Peyer's patch (tissue), 4 donors: Measurements from ENCODE around the gene ANKHD1. TPM values are rescaled to one million over a fixed set of nuclear protein-coding genes. Genes with fewer than 3 reads are reported as not detected.
A peak's percentile ranks its signal among the peaks of the same experiment; 100 is the strongest.

ENCODE experiments used
- DNase-seq, 3 donors: peaks; one replicate each; pipeline ENCODE4 v3.0.0-alpha.2; 2017 to 2019
- H3K27ac ChIP-seq, 4 donors: fragments of 200-600 bp; sonication (generic); one replicate each; pipeline ENCODE4 v1.5.1; 2016 to 2019
- H3K27me3 ChIP-seq, 2 donors: fragments of 200-600 bp; sonication (generic); one replicate each; pipeline ENCODE4 v1.5.1; 2019
- H3K36me3 ChIP-seq, 3 donors: fragments of 200-600 bp; sonication (generic); one replicate each; pipeline ENCODE4 v1.5.1; 2016 to 2019
- H3K4me1 ChIP-seq, 4 donors: fragments of 200-600 bp; sonication (generic); one replicate each; pipeline ENCODE4 v1.5.1; 2016 to 2019
- H3K4me3 ChIP-seq, 4 donors: fragments of 200-600 bp; sonication (generic); 1 replicate in 3 of 4; 2 replicates in 1 of 4; pipeline ENCODE4 v1.5.1; 2016 to 2019; ENCODE audit warnings: mild to moderate bottlenecking in 1 of 4
- H3K9me3 ChIP-seq, 4 donors: fragments of 200-600 bp; sonication (generic); one replicate each; pipeline ENCODE4 v1.5.1; 2016 to 2019; ENCODE audit warnings: mild to moderate bottlenecking in 1 of 4
- POLR2A ChIP-seq, 2 donors: fragments of 450-650 bp; IDR thresholded peaks; one replicate each; pipeline ENCODE4 v1.5.1; 2017; ENCODE audit warnings: antibody characterized with exemption in 2 of 2, mild to moderate bottlenecking in 2 of 2, moderate library complexity in 2 of 2
- total RNA-seq, 4 donors: library from RNA; depleted of rRNA; stranded (reverse); fragments of >200 nt; gene quantifications; one replicate each; pipeline ENCODE4 v1.1.0, GENCODE V29; 2016
- TF ChIP-seq, protein P1 (sequence below), 6 experiments: fragments of 450-650 bp in 4 of 6; fragments of 200-600 bp in 2 of 6; sonication (generic) in 1 of 6; IDR thresholded peaks; one replicate each; pipeline ENCODE4 v1.5.1; 2017 to 2019; ENCODE audit warnings: antibody characterized with exemption in 6 of 6, mild to moderate bottlenecking in 3 of 6, moderate library complexity in 1 of 6

Gene ANKHD1
- total RNA-seq, 4 donors from 2014 or later = 141 to 236 (median 211) TPM

DNA sequence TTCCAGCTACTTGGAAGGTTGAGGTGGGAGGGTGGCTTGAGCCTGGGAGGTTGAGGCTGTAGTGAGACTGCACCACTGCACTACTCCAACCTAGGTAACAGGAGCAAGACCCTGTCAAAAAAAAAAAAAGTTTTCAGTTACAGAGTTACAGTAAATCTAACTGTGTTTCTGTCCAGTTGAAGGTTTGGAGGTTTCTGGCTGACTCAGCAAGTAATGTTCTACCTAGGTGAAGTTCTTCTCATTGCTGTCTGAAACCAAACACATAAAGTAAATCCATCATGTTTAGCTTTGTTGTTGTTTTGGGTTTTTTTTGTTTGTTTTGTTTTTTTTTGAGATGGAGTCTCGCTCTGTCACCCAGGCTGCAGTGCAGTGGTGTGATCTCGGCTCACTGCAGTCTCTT is 7.9 kb upstream of the ANKHD1 start:
- H3K36me3 ChIP-seq = no peaks in the 10 kb centered on the region
- TF ChIP-seq POLR2A (IDR thresholded peaks at IDR 0.05) = no peak

DNA sequence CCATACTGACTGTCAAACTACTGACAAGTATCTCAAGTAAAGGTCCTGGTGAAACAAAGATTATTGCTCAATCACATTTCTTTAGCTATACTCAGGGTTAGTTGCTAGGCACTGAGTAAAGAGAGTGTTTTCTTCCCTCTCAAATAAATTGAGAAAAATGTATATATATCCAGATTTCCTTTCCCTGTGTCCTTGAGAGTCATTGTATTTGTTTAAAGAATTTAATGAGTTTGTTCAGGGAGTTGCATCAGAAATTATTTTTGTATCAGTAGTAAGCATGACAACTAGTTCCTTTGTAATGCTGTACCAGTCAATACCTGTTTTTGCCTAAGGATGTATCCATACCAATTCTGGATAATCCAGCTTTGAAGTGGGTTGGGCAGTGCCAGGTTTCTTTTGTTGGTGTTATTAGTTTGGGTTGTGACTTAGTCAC is 3.2 kb upstream of the ANKHD1 start:
- H3K27me3 ChIP-seq = no peaks in the 10 kb centered on the region
- H3K4me1 ChIP-seq = peaks cover 0 to 16% (median 4%) of the 10 kb centered on the region in 4 donors
- TF ChIP-seq POLR2A (IDR thresholded peaks at IDR 0.05) = no peak
- TF ChIP-seq, protein P1, sequence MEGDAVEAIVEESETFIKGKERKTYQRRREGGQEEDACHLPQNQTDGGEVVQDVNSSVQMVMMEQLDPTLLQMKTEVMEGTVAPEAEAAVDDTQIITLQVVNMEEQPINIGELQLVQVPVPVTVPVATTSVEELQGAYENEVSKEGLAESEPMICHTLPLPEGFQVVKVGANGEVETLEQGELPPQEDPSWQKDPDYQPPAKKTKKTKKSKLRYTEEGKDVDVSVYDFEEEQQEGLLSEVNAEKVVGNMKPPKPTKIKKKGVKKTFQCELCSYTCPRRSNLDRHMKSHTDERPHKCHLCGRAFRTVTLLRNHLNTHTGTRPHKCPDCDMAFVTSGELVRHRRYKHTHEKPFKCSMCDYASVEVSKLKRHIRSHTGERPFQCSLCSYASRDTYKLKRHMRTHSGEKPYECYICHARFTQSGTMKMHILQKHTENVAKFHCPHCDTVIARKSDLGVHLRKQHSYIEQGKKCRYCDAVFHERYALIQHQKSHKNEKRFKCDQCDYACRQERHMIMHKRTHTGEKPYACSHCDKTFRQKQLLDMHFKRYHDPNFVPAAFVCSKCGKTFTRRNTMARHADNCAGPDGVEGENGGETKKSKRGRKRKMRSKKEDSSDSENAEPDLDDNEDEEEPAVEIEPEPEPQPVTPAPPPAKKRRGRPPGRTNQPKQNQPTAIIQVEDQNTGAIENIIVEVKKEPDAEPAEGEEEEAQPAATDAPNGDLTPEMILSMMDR (IDR thresholded peaks at IDR 0.05) = no peak
- H3K36me3 ChIP-seq = no peaks in the 10 kb centered on the region
- no peak overlapping the region for H3K4me3 ChIP-seq
- H3K27ac ChIP-seq = no peak overlapping the region
- no peaks in the 10 kb centered on the region for H3K9me3 ChIP-seq
- no peak for DNase-seq

More for the DNA sequence above, 7.9 kb upstream of the ANKHD1 start:
- no peak for DNase-seq
- no peaks in the 10 kb centered on the region for H3K4me1 ChIP-seq
- H3K27me3 ChIP-seq = no peaks in the 10 kb centered on the region
- H3K4me3 ChIP-seq = no peak overlapping the region
- no peaks in the 10 kb centered on the region for H3K9me3 ChIP-seq
- H3K27ac ChIP-seq = no peak overlapping the region

DNA sequence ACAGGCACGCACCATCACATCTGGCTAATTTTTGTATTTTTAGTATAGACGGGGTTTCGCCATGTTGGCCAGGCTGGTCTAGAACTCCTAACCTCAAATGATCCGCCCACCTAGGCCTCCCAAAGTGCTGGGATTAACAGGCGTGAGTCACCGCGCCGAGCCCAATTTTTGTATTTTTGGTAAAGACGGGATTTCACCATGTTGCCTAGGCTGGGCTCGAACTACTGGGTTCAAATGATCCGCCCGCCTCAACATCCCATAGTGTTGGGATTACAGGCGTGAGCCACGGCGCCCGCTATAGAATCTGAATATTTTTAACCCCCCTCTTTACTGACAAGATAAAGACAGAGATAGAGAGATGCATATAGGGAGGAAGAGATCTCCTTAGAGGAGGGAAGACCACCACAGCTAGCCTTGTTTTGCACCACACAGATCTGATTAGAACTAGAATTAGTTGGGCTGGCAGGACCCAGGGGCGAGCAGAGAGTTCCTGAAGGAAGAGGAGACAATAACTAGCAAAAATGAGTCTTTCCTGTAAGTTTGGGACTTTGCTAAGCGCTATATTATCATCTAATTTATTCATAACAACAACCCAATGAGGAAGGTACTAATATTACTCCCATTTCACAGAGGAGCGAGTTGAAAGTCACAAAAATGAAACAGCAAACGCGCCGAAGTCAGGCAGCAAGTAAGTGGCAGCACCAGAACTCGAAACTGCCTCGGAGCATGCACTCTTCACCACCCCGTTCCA is 1.5 kb upstream of the ANKHD1 start:
- no peaks in the 10 kb centered on the region for H3K9me3 ChIP-seq
- H3K4me3 ChIP-seq = peak overlapping the region; percentile 52 to 97 (median 83)
- peaks cover 0 to 32% (median 7%) of the 10 kb centered on the region in 4 donors for H3K4me1 ChIP-seq
- TF ChIP-seq, protein P1 (IDR thresholded peaks at IDR 0.05) = no peak
- no peak for TF ChIP-seq POLR2A (IDR thresholded peaks at IDR 0.05)
- peak overlapping the region; percentile 83 to 99 (median 94) for H3K27ac ChIP-seq
- no peak for DNase-seq
- H3K27me3 ChIP-seq = no peaks in the 10 kb centered on the region
- no peaks in the 10 kb centered on the region for H3K36me3 ChIP-seq

DNA sequence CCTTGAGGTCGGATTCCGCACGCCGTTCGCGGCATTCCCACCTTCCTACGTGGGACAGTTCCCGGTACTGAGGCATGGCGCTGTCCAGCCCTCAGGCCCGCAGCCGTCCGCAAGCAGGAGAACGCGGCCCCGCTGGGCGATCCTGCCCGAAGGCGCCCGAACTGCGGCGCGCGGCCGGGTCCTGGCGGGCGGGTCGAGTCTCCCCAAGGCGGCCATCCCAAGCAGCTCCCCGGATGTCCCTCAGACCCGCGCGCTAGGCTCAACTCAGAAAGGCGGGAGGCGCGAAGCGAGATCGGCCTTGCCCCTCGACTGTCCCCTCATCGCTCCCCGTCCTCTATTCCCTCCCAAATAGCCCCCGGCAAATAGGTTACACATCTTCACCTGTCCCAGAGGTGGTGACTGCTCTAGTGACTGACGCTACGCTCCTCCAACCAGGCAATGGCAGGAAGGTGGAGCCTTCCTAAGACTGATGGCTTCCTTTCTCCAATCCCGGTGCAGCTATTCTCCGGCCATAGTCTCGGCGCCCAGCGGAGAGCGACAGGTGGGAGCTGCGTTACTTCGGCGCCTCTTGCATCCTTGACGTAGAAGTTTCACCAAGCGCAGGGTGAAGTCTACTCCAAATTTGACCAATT is 787 bp upstream of the ANKHD1 start:
- TF ChIP-seq POLR2A (IDR thresholded peaks at IDR 0.05) = peak; percentile 58 to 67
- TF ChIP-seq, protein P1 (IDR thresholded peaks at IDR 0.05) = peak in 1 of 6 experiments; percentile 11
- Histone ChIP-seq H3K36me3 (peaks cover 0 to 1% (median 0%) of the 10 kb centered on the region in 3 donors), H3K4me3 (peak overlapping the region; percentile 52 to 97 (median 83)), H3K4me1 (peaks cover 0 to 36% (median 8%) of the 10 kb centered on the region in 4 donors), H3K9me3 (no peaks in the 10 kb centered on the region), H3K27me3 (no peaks in the 10 kb centered on the region), H3K27ac (peak overlapping the region; percentile 83 to 99 (median 94))
- DNase-seq = peak; percentile 87 to 97 (median 91)

DNA sequence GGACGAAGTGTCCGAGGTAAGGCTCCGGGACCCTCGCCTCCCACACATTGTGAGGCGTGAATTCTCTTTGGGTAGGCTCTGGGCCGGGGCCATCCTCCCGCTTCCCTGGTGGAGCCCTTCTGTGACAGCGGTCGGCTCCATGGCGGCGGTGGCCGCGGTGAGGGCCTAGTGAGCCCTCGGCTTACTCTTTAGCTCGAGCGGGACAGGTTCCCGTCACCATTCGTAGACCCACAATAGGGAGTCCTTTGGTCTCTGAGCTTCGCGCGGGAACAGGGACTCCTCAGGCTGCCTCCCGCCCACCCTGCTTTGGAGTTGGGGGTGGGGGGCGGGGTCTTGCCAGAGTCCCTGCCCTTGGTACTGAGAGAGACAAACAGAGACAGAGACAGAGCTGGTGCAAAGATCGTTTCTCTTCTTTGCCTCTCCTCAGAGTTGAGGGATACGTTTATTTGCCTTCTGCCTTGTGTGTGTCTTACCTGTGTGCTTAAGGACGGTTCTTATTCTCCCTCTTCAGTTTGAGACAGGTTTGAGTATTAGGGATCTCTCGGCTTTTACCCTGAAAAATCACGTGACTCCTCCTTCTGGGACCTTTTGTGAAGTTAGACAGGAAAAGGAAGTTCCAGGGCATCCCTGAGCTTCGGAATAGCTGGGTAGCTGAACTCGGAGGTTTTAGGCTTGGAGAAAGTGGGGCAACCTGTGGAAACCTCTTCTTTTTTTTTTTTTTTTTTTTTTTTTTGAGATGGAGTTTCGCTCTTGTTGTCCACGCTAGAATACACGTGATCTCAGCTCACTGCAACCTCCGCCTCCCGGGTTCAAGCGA is 833 bp downstream of the ANKHD1 start:
- Histone ChIP-seq H3K4me1 (peaks cover 0 to 36% (median 8%) of the 10 kb centered on the region in 4 donors), H3K4me3 (peak overlapping the region; percentile 78 to 97 (median 92)), H3K27ac (peak overlapping the region; percentile 95 to 99 (median 98)), H3K9me3 (no peaks in the 10 kb centered on the region), H3K27me3 (no peaks in the 10 kb centered on the region), H3K36me3 (peaks cover 0 to 11% (median 0%) of the 10 kb centered on the region in 3 donors)
- DNase-seq = peak; percentile 28 to 69 (median 67)
- no peak for TF ChIP-seq POLR2A (IDR thresholded peaks at IDR 0.05)
- TF ChIP-seq, protein P1 (IDR thresholded peaks at IDR 0.05) = no peak
